H1 (cell line): ENCODE results near the gene ZDHHC5. TPM values are rescaled to one million over a fixed set of nuclear protein-coding genes. Genes with fewer than 3 reads are reported as not detected.

Source experiments
- CTCF ChIA-PET: fragments of 300-600 bp; sonication (Branson Sonifier 250); formaldehyde crosslinking; loops from one replicate; lab custom pipeline; 2021; ENCODE audit not compliant: partially characterized antibody; lab: Charles Lee
- POLR2A ChIA-PET: fragments of 300-600 bp; sonication (Branson Sonifier 250); formaldehyde crosslinking; loops from one replicate; lab custom pipeline; 2021; ENCODE audit warnings: inconsistent platforms; ENCODE audit not compliant: partially characterized antibody; lab: Charles Lee
- DNase-seq, 2 experiments: peaks; one replicate each; pipeline versions ENCODE4 v3.0.0 to v3.0.0-alpha.2; 2010 to 2022; ENCODE audit warnings: low spot score in 2 of 2, low read depth in 1 of 2, mixed read lengths in 1 of 2
- FAIRE-seq: peaks from 2 replicates; lab custom pipeline; 2011; peaks lifted over from hg19 to GRCh38; lab: Jason Lieb, UNC
- H2AFZ ChIP-seq: 2 replicates; pipeline ENCODE4 v1.8.1; 2012; ENCODE audit warnings: low read length, inconsistent platforms
- H2AK5ac ChIP-seq: 2 replicates; pipeline ENCODE4 v1.6.1; 2013; ENCODE audit warnings: low read depth, low read length
- H2BK120ac ChIP-seq: replicated peaks from 2 replicates; pipeline ENCODE3; 2013; ENCODE audit warnings: low read depth, low read length, inconsistent platforms
- H2BK12ac ChIP-seq: 2 replicates; pipeline ENCODE4 v1.6.1; 2013; ENCODE audit warnings: low read depth, low read length
- H2BK15ac ChIP-seq: 2 replicates; pipeline ENCODE4 v1.6.1; 2013; ENCODE audit warnings: low read length
- H2BK20ac ChIP-seq: 2 replicates; pipeline ENCODE4 v1.6.1; 2013; ENCODE audit warnings: low read length
- H2BK5ac ChIP-seq: 2 replicates; pipeline ENCODE4 v1.6.1; 2013; ENCODE audit warnings: low read depth, low read length
- H3K14ac ChIP-seq: 2 replicates; pipeline ENCODE4 v1.6.1; 2013; ENCODE audit warnings: inconsistent platforms; ENCODE audit not compliant: insufficient read length
- H3K18ac ChIP-seq: 2 replicates; pipeline ENCODE4 v1.6.1; 2013; ENCODE audit warnings: low read length; ENCODE audit errors: extremely low read depth
- H3K23ac ChIP-seq: 2 replicates; pipeline ENCODE4 v1.6.1; 2013; ENCODE audit warnings: inconsistent platforms; ENCODE audit not compliant: insufficient read length
- H3K23me2 ChIP-seq: 2 replicates; pipeline ENCODE4 v1.6.1; 2013; ENCODE audit warnings: low read depth, low read length
- H3K27ac ChIP-seq: 2 replicates; pipeline ENCODE4 v1.6.1; 2011; ENCODE audit warnings: low read depth, low read length, inconsistent platforms
- H3K27me3 ChIP-seq, 4 experiments: replicated peaks in 1 of 4; 1 replicate in 1 of 4; 2 replicates in 3 of 4; pipeline versions ENCODE4 v1.6.1 to v1.8.1; 2011 to 2013; ENCODE audit warnings: low read length in 3 of 4, mild to moderate bottlenecking in 3 of 4, inconsistent platforms in 2 of 4, mixed read lengths in 2 of 4, moderate library complexity in 1 of 4; ENCODE audit not compliant: control insufficient read depth in 3 of 4, insufficient read depth in 3 of 4; ENCODE audit errors: extremely low read depth in 1 of 4
- H3K36me3 ChIP-seq, 4 experiments: 2 replicates each; pipeline versions ENCODE4 v1.6.1 to v1.8.1; 2011 to 2013; ENCODE audit warnings: mild to moderate bottlenecking in 4 of 4, low read length in 3 of 4, moderate library complexity in 2 of 4, control low read depth in 1 of 4, inconsistent platforms in 1 of 4; ENCODE audit not compliant: insufficient read depth in 4 of 4, control insufficient read depth in 2 of 4
- H3K4ac ChIP-seq: replicated peaks from 2 replicates; pipeline ENCODE3; 2013; ENCODE audit warnings: low read length, low read depth, mixed read lengths, inconsistent platforms; ENCODE audit not compliant: insufficient read length
- H3K4me1 ChIP-seq, 4 experiments: replicated peaks in 1 of 4; 1 replicate in 1 of 4; 2 replicates in 3 of 4; pipeline versions ENCODE4 v1.6.1 to v1.8.1; 2011 to 2013; ENCODE audit warnings: low read length in 3 of 4, inconsistent platforms in 2 of 4, mixed read lengths in 1 of 4; ENCODE audit not compliant: insufficient read depth in 4 of 4, control insufficient read depth in 3 of 4
- H3K4me2 ChIP-seq, 2 experiments: 2 replicates each; pipeline versions ENCODE4 v1.6.1 to v1.8.1; 2011 to 2013; ENCODE audit warnings: low read depth in 2 of 2, low read length in 2 of 2, control low read depth in 1 of 2, inconsistent platforms in 1 of 2, mild to moderate bottlenecking in 1 of 2; ENCODE audit not compliant: insufficient read depth in 1 of 2
- H3K4me3 ChIP-seq, 4 experiments: fragments of 200-600, 300-600 bp in 1 of 4; sonication (generic), shearing (Covaris generic), sonication (Bioruptor Twin) in 1 of 4; 2 replicates each; pipeline versions ENCODE4 v1.5.1 to v1.8.1; 2011 to 2016; ENCODE audit warnings: low read length in 4 of 4, low read depth in 3 of 4, control low read depth in 2 of 4, inconsistent platforms in 2 of 4, mild to moderate bottlenecking in 2 of 4, mixed read lengths in 1 of 4, moderate library complexity in 1 of 4; ENCODE audit not compliant: insufficient read depth in 2 of 4; ENCODE audit errors: extremely low read depth in 1 of 4
- H3K56ac ChIP-seq: replicated peaks from 2 replicates; pipeline ENCODE3; 2013; ENCODE audit warnings: low read depth, mild to moderate bottlenecking, mixed read lengths, low read length, inconsistent platforms; ENCODE audit not compliant: insufficient read length
- H3K79me1 ChIP-seq: 2 replicates; pipeline ENCODE4 v1.6.1; 2013; ENCODE audit warnings: low read depth, low read length, control low read depth
- H3K79me2 ChIP-seq, 2 experiments: 2 replicates each; pipeline versions ENCODE4 v1.6.1 to v1.8.1; 2012 to 2013; ENCODE audit warnings: low read length in 2 of 2, mild to moderate bottlenecking in 2 of 2, inconsistent platforms in 1 of 2; ENCODE audit not compliant: insufficient read depth in 2 of 2, control insufficient read depth in 1 of 2
- H3K9ac ChIP-seq, 4 experiments: replicated peaks in 1 of 4; 1 replicate in 1 of 4; 2 replicates in 3 of 4; pipeline versions ENCODE4 v1.6.1 to v1.8.1; 2011 to 2013; ENCODE audit warnings: low read depth in 3 of 4, low read length in 3 of 4, control low read depth in 2 of 4, mild to moderate bottlenecking in 2 of 4, moderate library complexity in 2 of 4, inconsistent platforms in 1 of 4; ENCODE audit errors: extremely low read depth in 1 of 4
- H3K9me3 ChIP-seq, 2 experiments: 2 replicates each; pipeline versions ENCODE4 v1.6.1 to v1.8.1; 2012 to 2013; ENCODE audit warnings: mild to moderate bottlenecking in 2 of 2, moderate library complexity in 2 of 2, control low read depth in 1 of 2, inconsistent platforms in 1 of 2, low read depth in 1 of 2, low read length in 1 of 2, mixed read lengths in 1 of 2; ENCODE audit not compliant: insufficient read depth in 2 of 2
- H4K20me1 ChIP-seq, 2 experiments: replicated peaks in 1 of 2; 2 replicates each; pipeline versions ENCODE3 to v1.8.1; 2011 to 2013; ENCODE audit warnings: inconsistent platforms in 2 of 2, low read length in 2 of 2, mild to moderate bottlenecking in 1 of 2; ENCODE audit not compliant: insufficient read depth in 2 of 2, control insufficient read depth in 1 of 2
- H4K5ac ChIP-seq: 2 replicates; pipeline ENCODE4 v1.6.1; 2013; ENCODE audit warnings: low read length, low read depth, mixed read lengths, inconsistent platforms; ENCODE audit not compliant: insufficient read length
- H4K8ac ChIP-seq: 2 replicates; pipeline ENCODE4 v1.8.0; 2013; ENCODE audit warnings: mild to moderate bottlenecking, moderate library complexity, low read length, inconsistent platforms; ENCODE audit not compliant: insufficient read depth; ENCODE audit errors: extremely low read depth
- H4K91ac ChIP-seq: replicated peaks from 2 replicates; pipeline ENCODE3; 2013; ENCODE audit warnings: low read length, mixed read lengths, inconsistent platforms; ENCODE audit not compliant: insufficient read length
- ASH2L ChIP-seq: fragments of 200-600, 300-600 bp; sonication (generic); IDR thresholded peaks from one replicate; pipeline ENCODE4 v1.7.1; 2017; ENCODE audit warnings: low read length
- HDAC2 ChIP-seq, 2 experiments: fragments of 300-600 bp in 1 of 2; sonication (generic) in 1 of 2; IDR thresholded peaks; 2 replicates each; pipeline ENCODE4 v1.6.1; 2011 to 2012; ENCODE audit warnings: low read depth in 2 of 2, low read length in 2 of 2, mild to moderate bottlenecking in 2 of 2, moderate library complexity in 2 of 2, borderline replicate concordance in 1 of 2, inconsistent platforms in 1 of 2
- KDM1A ChIP-seq: fragments of 200-600, 300-600 bp; sonication (generic); IDR thresholded peaks from 2 replicates; pipeline ENCODE4 v1.7.1; 2016; ENCODE audit warnings: mild to moderate bottlenecking, low read length, borderline replicate concordance
- KDM4A ChIP-seq: IDR thresholded peaks from one replicate; pipeline ENCODE4 v1.7.1; 2012; ENCODE audit warnings: low read depth, mild to moderate bottlenecking, moderate library complexity, low read length, inconsistent platforms; ENCODE audit not compliant: severe bottlenecking
- RXRA ChIP-seq: IDR thresholded peaks from 2 replicates; pipeline ENCODE4 v1.6.1; 2011; ENCODE audit warnings: low read depth, mild to moderate bottlenecking, low read length, moderate library complexity; ENCODE audit not compliant: insufficient read depth
- WGBS, 2 experiments: shearing (Covaris generic) in 1 of 2; methylation state at CpG; one replicate each; pipeline versions ENCODE4 v1.1.6 to v1.1.7; 2013 to 2015; ENCODE audit warnings: low lambda C conversion rate in 2 of 2, mixed read lengths in 2 of 2, inconsistent platforms in 1 of 2, low coverage in 1 of 2, missing lambda C conversion rate in 1 of 2; ENCODE audit not compliant: insufficient replicate concordance in 2 of 2, insufficient coverage in 1 of 2, insufficient read length in 1 of 2; ENCODE audit errors: extremely low coverage in 1 of 2, missing lambda C conversion rate in 1 of 2; 5-methylcytosine and 5-hydroxymethylcytosine counted together
- polyA plus RNA-seq, 7 experiments: library from polyadenylated mRNA; depleted of rRNA in 3 of 7; stranded (reverse) in 5 of 7; unstranded in 2 of 7; fragments of >200 nt in 5 of 7; fragments of 200-250 nt in 2 of 7; gene quantifications; 1 replicate in 5 of 7; 2 replicates in 1 of 7; 4 replicates in 1 of 7; pipeline versions ENCODE4 v1.2.1 to v1.2.3, GENCODE V29; 2011 to 2013; ENCODE audit warnings: missing spikeins in 2 of 7, mixed read lengths in 2 of 7
- total RNA-seq: library from RNA; stranded (reverse); fragmentation: NEBNext Ultra II Directional; extraction: Animal tissue kit (Norgen Biotek cat#: 25700); gene quantifications from 2 replicates; pipeline ENCODE4 v1.2.1, GENCODE V29; 2021

ZDHHC5 gene
- total and polyA plus RNA-seq, 2 of the 8 experiments (the other 6 are each of a cell fraction or from before 2014, with no cell fraction given): 40.0 to 56.3 TPM

DNA sequence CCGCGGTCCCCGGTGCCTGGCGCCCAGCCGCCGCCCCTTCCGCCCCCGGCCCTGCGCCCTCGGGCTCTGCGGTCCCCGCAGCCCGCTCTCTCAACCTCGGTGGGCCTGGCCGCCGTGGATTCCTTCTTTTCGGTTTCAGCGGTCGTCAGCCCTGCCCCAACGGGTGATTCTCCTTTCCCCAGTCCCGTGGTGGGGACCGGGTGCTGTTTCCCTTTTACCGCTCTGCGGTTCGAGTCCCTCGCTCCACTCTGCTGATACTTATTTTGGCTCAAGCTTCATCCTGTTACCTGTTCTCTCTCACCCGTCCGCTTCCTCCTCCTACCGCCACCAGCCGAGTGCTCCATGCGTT, 494 bp downstream of the ZDHHC5 start:
- no peaks in the 10 kb centered on the region for H3K27me3 ChIP-seq
- peak overlapping the region; percentile 89 to 99 (median 94) for H3K9ac ChIP-seq
- no peaks in the 10 kb centered on the region for H4K20me1 ChIP-seq
- H2AFZ ChIP-seq: no peak overlapping the region
- peak overlapping the region; percentile 55; the same call in 1 of the 2 replicates for H3K18ac ChIP-seq
- H3K27ac ChIP-seq: peak overlapping the region; percentile 99
- H3K9me3 ChIP-seq: no peaks in the 10 kb centered on the region
- H2BK12ac ChIP-seq: no peak overlapping the region
- H4K91ac ChIP-seq: peak overlapping the region; percentile 76
- peaks cover 9 to 46% of the 10 kb centered on the region in 2 experiments for H3K79me2 ChIP-seq
- H3K36me3 ChIP-seq: peaks cover 12 to 17% (median 14%) of the 10 kb centered on the region in 4 experiments
- 0 out of 2 replicates have a peak, but pooled peaks cover 2% of the 10 kb centered on the region for H3K79me1 ChIP-seq
- H2BK15ac ChIP-seq: no peak overlapping the region
- H2AK5ac ChIP-seq: no peak overlapping the region
- H2BK20ac ChIP-seq: no peak overlapping the region
- H3K4me1 ChIP-seq: peaks cover 0 to 7% (median 2%) of the 10 kb centered on the region in 4 experiments; a peak in 3 of 7 replicates
- H3K4me3 ChIP-seq: peak overlapping the region; percentile 90 to 95 (median 94)
- ChIA-PET POLR2A (interaction anchor here (0.6 to 5.4 kb wide), 11 partner anchors 11 to 113 kb away, joined by 3 to 79 read pairs (median 4); partner anchors contain the start of genes CLP1 and YPEL4), CTCF (interaction anchor here (0.9 kb wide), 1 partner anchor 20 kb away, joined by 4 read pairs; no protein-coding TSS in a partner anchor)
- H3K23me2 ChIP-seq: peaks cover 4% of the 10 kb centered on the region
- TF ChIP-seq KDM1A (no peak), KDM4A (peak; percentile 9), RXRA (no peak), ASH2L (peak; percentile 15), HDAC2 (IDR thresholded peaks at IDR 0.05; ENCODE audit: borderline replicate concordance in 1 of 2, low read depth in 2 of 2, low read length in 2 of 2) (no peak)
- FAIRE-seq (no peak), DNase-seq (no peak)
- peak overlapping the region; percentile 40 for H3K4ac ChIP-seq
- peak overlapping the region; percentile 70 to 71 for H3K4me2 ChIP-seq
- H2BK5ac ChIP-seq: peak overlapping the region; percentile 94
- peak overlapping the region; percentile 74 for H4K5ac ChIP-seq
- no peak overlapping the region for H3K23ac ChIP-seq
- peak overlapping the region; percentile 97 for H4K8ac ChIP-seq
- H3K56ac ChIP-seq: peak overlapping the region; percentile 24
- H2BK120ac ChIP-seq: no peak overlapping the region
- WGBS, 2 experiments: 0% methylated on average over 18 of the region's 31 CpGs; no CpG with 5 or more reads in 1 of the 2 experiments
- no peak overlapping the region for H3K14ac ChIP-seq
